HG02571 (cell line): ENCODE measurements around the gene SOBP.
"Not testable (repeated sequence)": the region's sequence is repeated elsewhere in the genome, so short reads cannot be mapped to it uniquely, and the experiment has no call there.

ENCODE experiments used
- ATAC-seq: cut with Tn5 transposase; IDR thresholded peaks from one replicate; pipeline ENCODE4 v1.9.1; 2021; ENCODE audit warnings: mild to moderate bottlenecking, moderate library complexity; ENCODE audit not compliant: unreplicated experiment

The SOBP gene

DNA sequence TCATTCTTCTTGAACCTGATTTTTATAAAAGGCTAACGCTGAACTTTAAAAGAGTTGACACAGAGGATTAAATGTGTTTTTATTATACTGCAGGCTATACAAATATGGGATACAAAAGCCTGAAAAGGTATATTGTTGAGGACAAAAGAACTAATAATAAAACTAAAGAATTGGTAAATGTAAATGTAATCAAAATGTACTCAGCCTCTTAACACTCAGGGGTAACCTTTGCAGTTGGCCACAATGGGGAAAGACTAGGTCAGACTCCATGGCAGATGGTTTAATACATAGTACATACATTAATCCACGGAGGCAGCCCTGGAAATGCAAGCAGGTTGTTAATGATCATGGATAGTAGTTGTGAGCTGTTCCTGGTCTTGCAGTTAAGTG, 57.5 kb downstream of the SOBP start:
- no peak for ATAC-seq

DNA sequence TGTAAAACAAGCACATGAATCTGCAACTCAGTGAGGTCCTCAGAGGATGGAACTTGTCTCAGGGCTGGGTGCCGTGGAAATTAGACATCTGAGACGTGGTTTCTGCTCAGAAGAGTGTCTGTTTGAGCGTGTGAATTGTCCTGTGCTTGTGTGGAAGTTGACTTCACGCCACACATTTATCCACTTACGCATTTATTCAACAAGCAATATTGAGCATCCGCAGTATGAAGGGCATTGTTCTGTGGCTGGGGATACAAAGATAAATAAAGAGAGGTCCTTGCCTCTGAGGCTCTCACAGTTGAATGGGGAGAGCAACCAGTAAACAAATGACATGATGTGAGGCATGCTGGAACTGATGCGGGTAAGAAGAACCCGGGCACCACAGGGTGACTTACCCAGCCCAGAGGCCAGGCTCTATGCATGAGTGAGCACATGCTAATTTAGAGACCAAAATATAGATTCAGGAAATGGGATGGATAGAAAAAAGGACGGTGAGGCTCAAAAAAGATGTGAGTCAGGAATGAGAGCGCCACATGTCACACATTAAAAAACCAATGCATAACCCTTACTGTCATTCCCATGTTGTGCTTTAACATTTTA, 60.4 kb downstream of the SOBP start:
- ATAC-seq = no peak

- no peak for ATAC-seq
These were observed 61.0 kb downstream of the SOBP start for GRCh38 chr6:107550906-107551305.

DNA sequence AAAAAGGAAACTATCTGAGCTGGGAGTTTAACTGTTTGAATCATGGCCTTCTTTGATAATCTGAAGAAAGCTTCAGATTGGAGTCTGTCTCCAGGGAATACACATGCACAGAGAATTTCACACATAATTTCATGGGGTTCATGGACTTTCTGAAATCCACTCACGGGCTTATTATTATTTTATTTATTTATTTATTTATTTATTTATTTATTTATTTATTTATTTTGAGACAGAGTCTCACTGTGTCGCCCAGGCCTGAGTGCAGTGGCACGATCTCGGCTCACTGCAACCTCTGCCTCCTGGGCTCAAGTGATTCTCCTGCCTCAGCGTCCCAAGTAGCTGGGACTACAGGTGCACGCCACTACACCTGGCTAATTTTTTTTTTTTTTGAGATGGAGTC, 63.2 kb downstream of the SOBP start:
- not testable (repeated sequence) for ATAC-seq

DNA sequence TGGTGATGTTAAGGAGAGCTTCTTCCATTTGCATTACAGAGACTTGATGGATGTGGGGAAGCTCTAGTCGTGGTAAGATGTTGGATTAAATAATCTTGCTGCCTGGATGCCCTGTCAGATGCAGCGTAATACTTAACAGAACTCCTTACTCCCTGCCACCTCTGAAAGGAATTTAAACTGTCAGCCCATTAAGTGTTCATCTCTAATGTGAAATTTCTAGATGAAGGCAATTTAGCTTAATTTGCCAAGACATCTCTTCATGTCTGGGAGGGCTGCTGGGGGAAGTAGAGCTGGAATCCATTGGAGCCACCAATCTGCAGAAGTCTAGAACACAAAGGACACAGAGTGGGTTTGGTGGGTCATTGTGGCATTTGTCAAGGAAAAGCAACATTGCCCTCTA, 64.4 kb downstream of the SOBP start:
- ATAC-seq = no peak

DNA sequence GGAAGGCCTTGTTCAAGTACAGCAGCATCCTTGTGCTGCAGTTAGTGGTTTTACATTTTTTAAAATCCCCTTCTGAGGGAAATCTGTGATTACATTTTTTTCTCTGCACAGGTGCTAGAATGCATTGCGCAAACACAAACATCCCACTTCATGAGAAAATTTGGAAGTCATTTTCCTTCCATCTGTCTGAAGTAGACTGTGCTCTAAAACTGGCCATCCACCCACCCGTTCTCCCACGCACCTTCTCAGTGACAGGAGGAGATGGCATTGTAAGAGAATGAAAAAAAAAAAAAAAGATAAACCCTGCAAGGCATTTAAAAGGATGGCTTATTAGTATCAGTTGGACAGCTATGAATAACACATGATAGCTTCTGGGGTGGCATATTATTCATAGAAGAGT, 65.0 kb downstream of the SOBP start:
- no peak for ATAC-seq

DNA sequence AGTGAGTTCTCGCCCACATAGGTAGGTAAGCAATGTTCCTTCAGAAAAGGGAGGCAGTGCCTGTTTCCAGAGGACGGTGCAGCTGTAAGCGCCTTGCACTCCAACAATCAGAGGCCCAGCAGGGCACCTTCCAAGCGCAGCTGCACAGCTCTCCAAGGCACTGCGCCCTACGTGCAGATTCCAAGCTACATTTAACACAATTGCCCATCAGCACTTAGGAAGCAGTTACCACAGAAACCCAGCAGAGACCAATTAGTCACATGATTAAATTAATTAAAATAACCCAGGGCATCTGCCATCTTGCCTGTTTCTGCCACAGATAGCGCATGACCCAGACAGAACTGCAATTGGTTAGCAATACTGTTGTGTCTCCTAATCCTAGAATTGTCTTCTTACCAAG, 65.5 kb downstream of the SOBP start:
- no peak for ATAC-seq

GRCh38 chr6:107556082-107556481, 66.2 kb downstream of the SOBP start:
- no peak for ATAC-seq

GRCh38 chr6:107557698-107558097, 67.8 kb downstream of the SOBP start:
- ATAC-seq = no peak

GRCh38 chr6:107560657-107561056, 70.7 kb downstream of the SOBP start:
- no peak for ATAC-seq

- ATAC-seq = no peak
These were observed 71.4 kb downstream of the SOBP start for GRCh38 chr6:107561306-107561705.

DNA sequence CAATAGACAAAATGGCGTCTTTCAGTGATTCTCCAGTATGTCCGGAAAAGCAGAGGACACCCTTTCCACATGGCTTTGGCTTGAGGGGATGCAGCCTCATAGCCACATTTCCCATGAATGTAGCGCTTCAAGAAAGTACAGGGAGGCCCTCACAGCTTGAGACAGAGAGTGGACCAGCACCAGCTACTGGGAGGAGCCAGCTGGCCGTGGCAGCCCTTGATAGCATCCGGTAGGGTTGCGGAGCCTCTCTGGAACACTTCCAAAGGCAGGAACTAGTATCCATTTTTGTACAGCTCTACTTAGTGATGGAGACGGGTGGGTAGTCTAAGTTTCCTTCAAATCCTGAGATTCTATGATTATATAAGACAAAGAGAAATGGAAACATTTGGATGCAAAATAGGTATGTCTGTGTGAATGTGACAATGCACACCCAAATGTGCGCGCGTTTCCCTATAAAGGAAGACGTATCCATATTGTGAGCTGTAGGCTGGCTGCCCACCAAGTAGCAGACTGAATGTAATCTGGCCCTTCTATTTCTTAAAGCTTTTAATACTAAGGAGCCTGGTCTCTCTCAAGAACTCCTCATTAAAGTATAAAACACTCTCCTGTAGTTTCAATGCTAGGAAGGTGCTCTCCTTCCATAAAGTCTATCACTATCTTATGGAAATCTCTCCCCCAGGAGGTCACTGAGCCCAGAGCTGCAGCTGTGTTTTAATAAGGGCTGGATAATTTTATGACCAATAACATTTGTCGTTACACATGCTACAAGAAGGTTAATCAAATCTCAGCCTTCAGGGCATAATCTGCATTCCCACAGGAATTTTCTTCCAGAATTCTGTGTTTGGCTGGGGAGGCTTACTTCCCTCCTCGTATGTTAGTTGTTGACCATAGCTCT, 74.0 kb downstream of the SOBP start:
- no peak for ATAC-seq

GRCh38 chr6:107564589-107564951, 74.7 kb downstream of the SOBP start:
- no peak for ATAC-seq

GRCh38 chr6:107565165-107565723, 75.3 kb downstream of the SOBP start:
- no peak for ATAC-seq

GRCh38 chr6:107567643-107568042, 77.7 kb downstream of the SOBP start:
- no peak for ATAC-seq

DNA sequence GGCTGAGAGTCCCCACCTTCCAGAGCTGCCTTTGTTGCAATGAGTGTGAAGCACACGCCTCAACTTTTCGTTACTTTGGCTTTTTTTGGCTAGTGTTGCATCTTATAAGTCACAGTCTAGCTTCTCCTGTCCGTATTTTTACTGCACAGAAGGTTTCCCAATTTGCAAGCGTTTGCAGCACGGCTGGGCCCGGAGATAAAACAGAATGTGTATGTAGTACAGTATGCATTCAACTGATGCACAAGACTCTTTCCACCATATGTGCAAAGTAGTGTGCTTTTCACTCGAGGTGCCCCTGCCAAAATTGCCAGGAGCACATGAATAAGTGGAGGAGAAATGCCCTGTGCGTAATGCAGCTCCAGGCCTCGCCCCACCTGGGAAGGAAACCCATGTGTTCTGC, 79.6 kb downstream of the SOBP start:
- no peak for ATAC-seq

DNA sequence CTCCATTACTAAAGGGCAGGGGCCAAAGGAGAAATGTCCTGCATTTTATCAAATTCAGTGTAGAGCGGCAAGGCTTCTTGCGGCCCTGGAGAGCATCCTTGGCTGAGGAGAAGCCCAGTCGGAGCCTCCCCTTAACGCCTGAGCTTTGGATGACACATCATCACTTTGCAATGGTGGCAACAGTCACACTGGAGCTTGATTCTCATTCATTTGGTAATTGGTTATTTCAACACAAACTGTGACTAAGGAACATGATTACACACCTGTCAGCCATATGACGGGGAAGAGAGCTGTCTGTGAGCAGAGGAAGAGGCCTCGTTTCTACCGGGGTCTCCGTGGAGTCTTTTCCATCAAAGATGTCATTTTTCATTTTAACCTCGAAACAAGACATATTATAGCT, 81.4 kb downstream of the SOBP start:
- ATAC-seq = no peak

GRCh38 chr6:107572886-107573285, 83.0 kb downstream of the SOBP start:
- ATAC-seq = no peak

DNA sequence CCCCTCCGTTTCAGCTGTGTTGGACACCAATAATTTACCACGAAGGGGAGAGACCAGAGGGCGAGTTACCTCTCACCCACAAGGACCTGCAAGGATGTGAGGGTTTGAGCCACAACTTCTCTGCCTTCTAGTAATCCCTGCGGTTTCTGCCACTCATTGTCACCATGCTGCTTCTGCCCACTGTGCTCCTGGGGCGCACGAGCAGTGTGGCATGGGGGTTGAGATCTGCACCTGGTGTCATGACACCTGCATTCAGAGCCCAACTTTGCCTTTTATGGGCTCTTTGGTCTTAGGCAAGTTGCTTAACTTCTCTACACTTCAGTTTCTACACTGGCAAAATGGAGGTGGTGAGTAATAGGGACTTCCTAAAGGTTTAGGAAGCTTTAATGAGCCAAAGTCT, 84.9 kb downstream of the SOBP start:
- no peak for ATAC-seq

- no peak for ATAC-seq
These were observed 86.9 kb downstream of the SOBP start for GRCh38 chr6:107576852-107577251.

DNA sequence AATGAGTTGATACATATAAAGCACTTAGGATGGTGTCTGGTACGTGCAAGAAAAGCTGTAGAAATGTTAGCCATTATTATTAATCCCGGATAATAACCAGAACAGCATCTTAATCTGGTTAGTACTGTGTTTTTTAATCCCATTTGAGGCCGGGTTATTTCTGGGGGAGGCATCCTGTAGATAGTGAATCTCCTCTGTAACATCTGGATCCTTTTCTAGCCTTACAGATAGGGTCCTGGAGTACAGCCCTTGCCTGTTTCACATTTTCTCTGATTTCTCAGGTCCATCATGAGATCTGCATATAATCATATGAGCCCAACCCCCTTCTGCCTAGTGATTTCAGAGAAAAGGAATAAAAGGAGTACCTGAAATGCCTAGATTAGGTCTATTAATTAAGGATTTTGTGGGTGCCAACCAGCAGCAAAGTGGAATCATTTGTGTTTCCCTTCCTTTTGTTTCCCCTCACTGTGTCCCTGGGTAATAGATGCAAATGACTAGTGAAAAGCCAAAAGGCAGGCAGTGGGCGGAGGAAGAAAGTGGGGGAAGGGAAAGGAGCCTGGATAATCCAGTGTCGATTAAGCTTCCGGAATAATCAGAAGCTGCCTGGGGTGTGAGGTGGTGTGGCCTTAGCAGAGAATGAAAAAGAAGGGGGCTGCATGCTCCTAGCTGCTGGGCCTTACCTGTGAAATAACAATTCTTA, 88.9 kb downstream of the SOBP start:
- no peak for ATAC-seq
